WTC11 (cell line): ENCODE measurements around the gene SHROOM1. TPM values are rescaled to one million over a fixed set of nuclear protein-coding genes. Genes with fewer than 3 reads are reported as not detected.

Experiments used
- ATAC-seq: fragments of 200-7000 bp; cut with Tn5 transposase; 2 replicates; pipeline ENCODE4 v1.10.0; 2021; ENCODE audit warnings: mild to moderate bottlenecking, moderate library complexity
- CTCF ChIA-PET: fragments of 300-600 bp; sonication (Branson Sonifier 250); formaldehyde crosslinking; loops from one replicate; lab custom pipeline; 2021; ENCODE audit warnings: antibody characterized with exemption; lab: Charles Lee
- POLR2A ChIA-PET: fragments of 350-600 bp; sonication (Branson Sonifier 250); formaldehyde crosslinking; loops from one replicate; lab custom pipeline; 2021; ENCODE audit warnings: antibody characterized with exemption; lab: Charles Lee
- DNase-seq: peaks from one replicate; pipeline ENCODE4 v3.0.0; 2021; ENCODE audit warnings: low spot score
- H3K27ac Mint-ChIP-seq: 2 replicates; pipeline ENCODE4 v1.8.0; 2021; ENCODE audit warnings: mixed read lengths
- H3K27me3 Mint-ChIP-seq: 2 replicates; pipeline ENCODE4 v1.8.0; 2021; ENCODE audit warnings: low read depth, mild to moderate bottlenecking, moderate library complexity, mixed read lengths
- H3K36me3 Mint-ChIP-seq: 2 replicates; pipeline ENCODE4 v1.8.0; 2021; ENCODE audit warnings: mixed read lengths
- H3K4me1 Mint-ChIP-seq: 2 replicates; pipeline ENCODE4 v1.8.0; 2022; ENCODE audit warnings: mixed read lengths
- H3K4me3 Mint-ChIP-seq: 2 replicates; pipeline ENCODE4 v1.8.0; 2021; ENCODE audit warnings: mild to moderate bottlenecking, moderate library complexity, mixed read lengths
- H3K9me3 Mint-ChIP-seq: 2 replicates; pipeline ENCODE4 v1.8.0; 2021; ENCODE audit warnings: mixed read lengths
- ATF1 ChIP-seq: sonication (generic); formaldehyde crosslinking; IDR thresholded peaks from 2 replicates; pipeline ENCODE4 v1.8.1; 2023; ENCODE audit warnings: mild to moderate bottlenecking, moderate library complexity, missing genetic modification reagents
- E2F4 ChIP-seq: sonication (generic); formaldehyde crosslinking; IDR thresholded peaks from 2 replicates; pipeline ENCODE4 v1.8.1; 2022; ENCODE audit warnings: low read depth, mild to moderate bottlenecking, moderate library complexity, missing genetic modification reagents, borderline replicate concordance
- EMX1 ChIP-seq: fragments of 250-450 bp; sonication (Bioruptor Pico); IDR thresholded peaks from 2 replicates; pipeline ENCODE4 v1.8.0; 2021; ENCODE audit warnings: mild to moderate bottlenecking
- ERG ChIP-seq: fragments of 250-450 bp; sonication (Bioruptor Pico); IDR thresholded peaks from 2 replicates; pipeline ENCODE4 v1.8.0; 2021; ENCODE audit warnings: mild to moderate bottlenecking
- ETV6 ChIP-seq: sonication (generic); formaldehyde crosslinking; IDR thresholded peaks from 2 replicates; pipeline ENCODE4 v1.8.1; 2022; ENCODE audit warnings: mild to moderate bottlenecking, missing genetic modification reagents
- GABPB1 ChIP-seq: sonication (generic); formaldehyde crosslinking; IDR thresholded peaks from 2 replicates; pipeline ENCODE4 v1.8.1; 2023; ENCODE audit warnings: mild to moderate bottlenecking, missing genetic modification reagents
- NFE2L1 ChIP-seq: sonication (generic); formaldehyde crosslinking; IDR thresholded peaks from 2 replicates; pipeline ENCODE4 v1.8.1; 2023; ENCODE audit warnings: missing genetic modification reagents
- TEAD1 ChIP-seq: sonication (generic); formaldehyde crosslinking; IDR thresholded peaks from 2 replicates; pipeline ENCODE4 v1.8.0; 2022; ENCODE audit warnings: mild to moderate bottlenecking, missing genetic modification reagents
- ZNF138 ChIP-seq: sonication (generic); formaldehyde crosslinking; conservative IDR thresholded peaks from 2 replicates; pipeline ENCODE4 v1.8.1; 2022; ENCODE audit warnings: mild to moderate bottlenecking, moderate library complexity, missing genetic modification reagents
- ZNF232 ChIP-seq: sonication (generic); formaldehyde crosslinking; IDR thresholded peaks from 2 replicates; pipeline ENCODE4 v1.8.0; 2022; ENCODE audit warnings: mild to moderate bottlenecking, missing genetic modification reagents
- ZNF317 ChIP-seq: sonication (generic); formaldehyde crosslinking; IDR thresholded peaks from 2 replicates; pipeline ENCODE4 v1.8.1; 2023; ENCODE audit warnings: low read depth, mild to moderate bottlenecking, moderate library complexity, missing genetic modification reagents, borderline replicate concordance
- ZNF396 ChIP-seq: fragments of 250-450 bp; sonication (Bioruptor Pico); IDR thresholded peaks from 2 replicates; pipeline ENCODE4 v1.8.0; 2021; ENCODE audit warnings: mild to moderate bottlenecking, moderate library complexity, borderline replicate concordance
- total RNA-seq: library from RNA; stranded (reverse); gene quantifications from 3 replicates; pipeline ENCODE4 v1.2.3, GENCODE V29; 2021
- TF ChIP-seq, protein P1 (sequence below): sonication (generic); formaldehyde crosslinking; IDR thresholded peaks from 2 replicates; pipeline ENCODE4 v1.8.1; 2023; ENCODE audit warnings: mild to moderate bottlenecking, missing genetic modification reagents, borderline replicate concordance
- TF ChIP-seq, protein P2 (sequence below): sonication (generic); formaldehyde crosslinking; IDR thresholded peaks from 2 replicates; pipeline ENCODE4 v1.8.0; 2023; ENCODE audit warnings: mild to moderate bottlenecking, missing genetic modification reagents
- TF ChIP-seq, protein P3 (sequence below): sonication (generic); formaldehyde crosslinking; conservative IDR thresholded peaks from 2 replicates; pipeline ENCODE4 v1.8.1; 2023; ENCODE audit warnings: mild to moderate bottlenecking, low read depth, missing genetic modification reagents, moderate library complexity
- TF ChIP-seq, protein P4 (sequence below): sonication (generic); formaldehyde crosslinking; IDR thresholded peaks from 2 replicates; pipeline ENCODE4 v1.8.0; 2022; ENCODE audit warnings: mild to moderate bottlenecking, missing genetic modification reagents

SHROOM1 gene
- total RNA-seq, 1 experiment from 2014 or later = 8.1 TPM

DNA sequence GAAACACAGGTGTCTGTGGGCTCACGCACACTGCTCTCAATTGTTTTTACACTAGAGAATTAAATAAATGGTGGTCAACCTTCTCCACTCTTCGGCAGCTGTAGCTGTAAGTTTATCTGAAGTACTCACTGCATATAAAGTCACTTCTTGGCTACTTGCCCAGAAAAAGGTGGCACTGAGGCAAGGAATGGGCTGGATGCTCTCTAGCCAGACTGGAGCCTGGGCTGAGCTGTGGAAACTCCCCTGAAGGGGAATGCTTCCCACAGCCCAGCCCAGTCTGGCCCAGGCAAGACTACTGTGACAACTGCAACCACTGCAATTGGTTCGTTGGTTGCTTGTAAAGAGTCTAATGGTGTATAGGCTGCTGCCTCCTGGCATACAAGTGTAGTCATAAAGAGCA lies 47.5 kb upstream of the SHROOM1 start:
- ChIA-PET CTCF (interaction anchor here (0.6 kb wide), 1 partner anchor 65 kb away, joined by 4 read pairs; the partner anchor contains the start of gene SOWAHA), POLR2A (no interaction called here)
- no peaks in the 10 kb centered on the region for H3K9me3 Mint-ChIP-seq
- H3K27me3 Mint-ChIP-seq = no peaks in the 10 kb centered on the region
- ATAC-seq = no peak
- TF ChIP-seq, protein P1, sequence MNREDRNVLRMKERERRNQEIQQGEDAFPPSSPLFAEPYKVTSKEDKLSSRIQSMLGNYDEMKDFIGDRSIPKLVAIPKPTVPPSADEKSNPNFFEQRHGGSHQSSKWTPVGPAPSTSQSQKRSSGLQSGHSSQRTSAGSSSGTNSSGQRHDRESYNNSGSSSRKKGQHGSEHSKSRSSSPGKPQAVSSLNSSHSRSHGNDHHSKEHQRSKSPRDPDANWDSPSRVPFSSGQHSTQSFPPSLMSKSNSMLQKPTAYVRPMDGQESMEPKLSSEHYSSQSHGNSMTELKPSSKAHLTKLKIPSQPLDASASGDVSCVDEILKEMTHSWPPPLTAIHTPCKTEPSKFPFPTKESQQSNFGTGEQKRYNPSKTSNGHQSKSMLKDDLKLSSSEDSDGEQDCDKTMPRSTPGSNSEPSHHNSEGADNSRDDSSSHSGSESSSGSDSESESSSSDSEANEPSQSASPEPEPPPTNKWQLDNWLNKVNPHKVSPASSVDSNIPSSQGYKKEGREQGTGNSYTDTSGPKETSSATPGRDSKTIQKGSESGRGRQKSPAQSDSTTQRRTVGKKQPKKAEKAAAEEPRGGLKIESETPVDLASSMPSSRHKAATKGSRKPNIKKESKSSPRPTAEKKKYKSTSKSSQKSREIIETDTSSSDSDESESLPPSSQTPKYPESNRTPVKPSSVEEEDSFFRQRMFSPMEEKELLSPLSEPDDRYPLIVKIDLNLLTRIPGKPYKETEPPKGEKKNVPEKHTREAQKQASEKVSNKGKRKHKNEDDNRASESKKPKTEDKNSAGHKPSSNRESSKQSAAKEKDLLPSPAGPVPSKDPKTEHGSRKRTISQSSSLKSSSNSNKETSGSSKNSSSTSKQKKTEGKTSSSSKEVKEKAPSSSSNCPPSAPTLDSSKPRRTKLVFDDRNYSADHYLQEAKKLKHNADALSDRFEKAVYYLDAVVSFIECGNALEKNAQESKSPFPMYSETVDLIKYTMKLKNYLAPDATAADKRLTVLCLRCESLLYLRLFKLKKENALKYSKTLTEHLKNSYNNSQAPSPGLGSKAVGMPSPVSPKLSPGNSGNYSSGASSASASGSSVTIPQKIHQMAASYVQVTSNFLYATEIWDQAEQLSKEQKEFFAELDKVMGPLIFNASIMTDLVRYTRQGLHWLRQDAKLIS (CRISPR knock-in tag) = no peak
- TF ChIP-seq, protein P2, sequence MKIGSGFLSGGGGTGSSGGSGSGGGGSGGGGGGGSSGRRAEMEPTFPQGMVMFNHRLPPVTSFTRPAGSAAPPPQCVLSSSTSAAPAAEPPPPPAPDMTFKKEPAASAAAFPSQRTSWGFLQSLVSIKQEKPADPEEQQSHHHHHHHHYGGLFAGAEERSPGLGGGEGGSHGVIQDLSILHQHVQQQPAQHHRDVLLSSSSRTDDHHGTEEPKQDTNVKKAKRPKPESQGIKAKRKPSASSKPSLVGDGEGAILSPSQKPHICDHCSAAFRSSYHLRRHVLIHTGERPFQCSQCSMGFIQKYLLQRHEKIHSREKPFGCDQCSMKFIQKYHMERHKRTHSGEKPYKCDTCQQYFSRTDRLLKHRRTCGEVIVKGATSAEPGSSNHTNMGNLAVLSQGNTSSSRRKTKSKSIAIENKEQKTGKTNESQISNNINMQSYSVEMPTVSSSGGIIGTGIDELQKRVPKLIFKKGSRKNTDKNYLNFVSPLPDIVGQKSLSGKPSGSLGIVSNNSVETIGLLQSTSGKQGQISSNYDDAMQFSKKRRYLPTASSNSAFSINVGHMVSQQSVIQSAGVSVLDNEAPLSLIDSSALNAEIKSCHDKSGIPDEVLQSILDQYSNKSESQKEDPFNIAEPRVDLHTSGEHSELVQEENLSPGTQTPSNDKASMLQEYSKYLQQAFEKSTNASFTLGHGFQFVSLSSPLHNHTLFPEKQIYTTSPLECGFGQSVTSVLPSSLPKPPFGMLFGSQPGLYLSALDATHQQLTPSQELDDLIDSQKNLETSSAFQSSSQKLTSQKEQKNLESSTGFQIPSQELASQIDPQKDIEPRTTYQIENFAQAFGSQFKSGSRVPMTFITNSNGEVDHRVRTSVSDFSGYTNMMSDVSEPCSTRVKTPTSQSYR = no peak
- TF ChIP-seq EMX1 (no peak), NFE2L1 (no peak), ATF1 (CRISPR knock-in tag) (no peak), ZNF396 (no peak)
- TF ChIP-seq, protein P3, sequence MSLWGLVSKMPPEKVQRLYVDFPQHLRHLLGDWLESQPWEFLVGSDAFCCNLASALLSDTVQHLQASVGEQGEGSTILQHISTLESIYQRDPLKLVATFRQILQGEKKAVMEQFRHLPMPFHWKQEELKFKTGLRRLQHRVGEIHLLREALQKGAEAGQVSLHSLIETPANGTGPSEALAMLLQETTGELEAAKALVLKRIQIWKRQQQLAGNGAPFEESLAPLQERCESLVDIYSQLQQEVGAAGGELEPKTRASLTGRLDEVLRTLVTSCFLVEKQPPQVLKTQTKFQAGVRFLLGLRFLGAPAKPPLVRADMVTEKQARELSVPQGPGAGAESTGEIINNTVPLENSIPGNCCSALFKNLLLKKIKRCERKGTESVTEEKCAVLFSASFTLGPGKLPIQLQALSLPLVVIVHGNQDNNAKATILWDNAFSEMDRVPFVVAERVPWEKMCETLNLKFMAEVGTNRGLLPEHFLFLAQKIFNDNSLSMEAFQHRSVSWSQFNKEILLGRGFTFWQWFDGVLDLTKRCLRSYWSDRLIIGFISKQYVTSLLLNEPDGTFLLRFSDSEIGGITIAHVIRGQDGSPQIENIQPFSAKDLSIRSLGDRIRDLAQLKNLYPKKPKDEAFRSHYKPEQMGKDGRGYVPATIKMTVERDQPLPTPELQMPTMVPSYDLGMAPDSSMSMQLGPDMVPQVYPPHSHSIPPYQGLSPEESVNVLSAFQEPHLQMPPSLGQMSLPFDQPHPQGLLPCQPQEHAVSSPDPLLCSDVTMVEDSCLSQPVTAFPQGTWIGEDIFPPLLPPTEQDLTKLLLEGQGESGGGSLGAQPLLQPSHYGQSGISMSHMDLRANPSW (CRISPR knock-in tag) = no peak
- no peak overlapping the region for H3K27ac Mint-ChIP-seq
- DNase-seq = no peak
- H3K4me1 Mint-ChIP-seq = no peaks in the 10 kb centered on the region
- H3K4me3 Mint-ChIP-seq = no peak overlapping the region
- peaks cover 37% of the 10 kb centered on the region for H3K36me3 Mint-ChIP-seq

DNA sequence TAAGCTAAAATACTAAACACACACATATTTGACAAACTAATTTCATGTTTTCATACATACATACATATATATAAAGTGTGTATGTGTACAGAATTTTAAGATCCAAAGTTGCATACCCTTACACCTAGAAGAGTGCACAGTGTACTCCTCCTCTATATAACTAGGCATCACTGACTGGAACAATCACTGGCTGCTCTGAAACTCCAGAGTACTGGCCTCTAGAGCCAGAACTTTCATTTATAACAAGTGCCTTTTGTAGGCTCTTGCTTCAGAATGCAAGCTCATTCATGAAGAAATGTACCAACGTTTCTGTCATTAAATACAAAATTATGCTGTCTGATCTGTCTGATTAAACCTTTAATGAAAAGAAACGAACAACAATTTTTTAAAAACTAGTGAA lies 47.0 kb upstream of the SHROOM1 start:
- Mint-ChIP-seq H3K36me3 (peaks cover 37% of the 10 kb centered on the region), H3K27me3 (no peaks in the 10 kb centered on the region), H3K4me3 (no peak overlapping the region), H3K4me1 (no peaks in the 10 kb centered on the region), H3K9me3 (no peaks in the 10 kb centered on the region)
- CTCF ChIA-PET = interaction anchor here (0.6 kb wide), 1 partner anchor 64 kb away, joined by 4 read pairs; the partner anchor contains the start of gene SOWAHA
- no peak for DNase-seq
- no peak for TF ChIP-seq GABPB1 (CRISPR knock-in tag)
- TF ChIP-seq E2F4 = no peak
- TF ChIP-seq ETV6 (CRISPR knock-in tag) = no peak
- no peak for TF ChIP-seq TEAD1 (CRISPR knock-in tag)
- no peak for TF ChIP-seq ZNF232 (CRISPR knock-in tag)
- TF ChIP-seq ZNF317 (CRISPR knock-in tag) = no peak
- TF ChIP-seq, protein P4, sequence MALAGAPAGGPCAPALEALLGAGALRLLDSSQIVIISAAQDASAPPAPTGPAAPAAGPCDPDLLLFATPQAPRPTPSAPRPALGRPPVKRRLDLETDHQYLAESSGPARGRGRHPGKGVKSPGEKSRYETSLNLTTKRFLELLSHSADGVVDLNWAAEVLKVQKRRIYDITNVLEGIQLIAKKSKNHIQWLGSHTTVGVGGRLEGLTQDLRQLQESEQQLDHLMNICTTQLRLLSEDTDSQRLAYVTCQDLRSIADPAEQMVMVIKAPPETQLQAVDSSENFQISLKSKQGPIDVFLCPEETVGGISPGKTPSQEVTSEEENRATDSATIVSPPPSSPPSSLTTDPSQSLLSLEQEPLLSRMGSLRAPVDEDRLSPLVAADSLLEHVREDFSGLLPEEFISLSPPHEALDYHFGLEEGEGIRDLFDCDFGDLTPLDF (CRISPR knock-in tag) = no peak
- TF ChIP-seq ZNF138 (CRISPR knock-in tag) = no peak
- TF ChIP-seq ERG (CRISPR knock-in tag) = no peak
- TF ChIP-seq, all 79 proteins: peak for 0
- ATAC-seq = no peak
- POLR2A ChIA-PET = no interaction called here
- no peak overlapping the region for H3K27ac Mint-ChIP-seq
